NCI-H748 treated with DMSO at 0.1 percent for 48 hours (cell line): ENCODE results near the gene C3orf22.
A peak's percentile ranks its signal among the peaks of the same experiment; 100 is the strongest.
"Not testable (repeated sequence)": the region's sequence is repeated elsewhere in the genome, so short reads cannot be mapped to it uniquely, and the experiment has no call there.

Experiments
- DNase-seq: peaks from one replicate; lab custom pipeline; 2025; lab: John Stamatoyannopoulos, UW

C3orf22 gene

GRCh38 chr3:126558336-126559071, at the start of gene C3orf22:
Gene C3orf22 (minus strand): TSS chr3:126558932. CDS start chr3:126553390, 5,542 bp downstream.
- DNase-seq: no peak

GRCh38 chr3:126607214-126607908, 48.6 kb upstream of the C3orf22 start:
- DNase-seq: no peak

- no peak for DNase-seq
These were observed 47.3 kb upstream of the C3orf22 start for GRCh38 chr3:126606001-126606400.

- DNase-seq: no peak
These were observed 46.0 kb upstream of the C3orf22 start for GRCh38 chr3:126604691-126605090.

GRCh38 chr3:126599101-126599500, 40.4 kb upstream of the C3orf22 start:
- DNase-seq: no peak

- not testable (repeated sequence) for DNase-seq
These were observed 36.7 kb upstream of the C3orf22 start for GRCh38 chr3:126595479-126595878.

GRCh38 chr3:126591515-126591914, 32.8 kb upstream of the C3orf22 start:
- peak; percentile 0 for DNase-seq

- no peak for DNase-seq
These were observed 23.6 kb upstream of the C3orf22 start for GRCh38 chr3:126582311-126582710.

- DNase-seq: no peak
These were observed 22.8 kb upstream of the C3orf22 start for GRCh38 chr3:126581569-126581968.

- no peak for DNase-seq
These were observed 22.0 kb upstream of the C3orf22 start for GRCh38 chr3:126580746-126581145.

- DNase-seq: no peak
These were observed 20.0 kb upstream of the C3orf22 start for GRCh38 chr3:126578702-126579101.

- DNase-seq: no peak
These were observed 18.5 kb upstream of the C3orf22 start for GRCh38 chr3:126577261-126577660.

- DNase-seq: no peak
These were observed 14.9 kb upstream of the C3orf22 start for GRCh38 chr3:126573492-126574117.

GRCh38 chr3:126571078-126571477, 12.3 kb upstream of the C3orf22 start:
- DNase-seq: no peak

- no peak for DNase-seq
These were observed 11.4 kb upstream of the C3orf22 start for GRCh38 chr3:126570103-126570541.

GRCh38 chr3:126569390-126569975, 10.8 kb upstream of the C3orf22 start:
- no peak for DNase-seq

GRCh38 chr3:126568776-126569342, 10.1 kb upstream of the C3orf22 start:
- no peak for DNase-seq

GRCh38 chr3:126567696-126568438, 9.1 kb upstream of the C3orf22 start:
- no peak for DNase-seq

- no peak for DNase-seq
These were observed 4.1 kb upstream of the C3orf22 start for GRCh38 chr3:126562737-126563276.

- no peak for DNase-seq
These were observed 971 bp downstream of the C3orf22 start for GRCh38 chr3:126557761-126558160.

- DNase-seq: no peak
These were observed 1.4 kb downstream of the C3orf22 start for GRCh38 chr3:126557415-126557745.
